ENCODE measurements around the gene FAM200C.

The FAM200C gene

GRCh38 chr5:160367261-160367660, 32.6 kb downstream of the FAM200C start:
- no peak for DNase-seq (ENCODE audit: low spot score)

DNA sequence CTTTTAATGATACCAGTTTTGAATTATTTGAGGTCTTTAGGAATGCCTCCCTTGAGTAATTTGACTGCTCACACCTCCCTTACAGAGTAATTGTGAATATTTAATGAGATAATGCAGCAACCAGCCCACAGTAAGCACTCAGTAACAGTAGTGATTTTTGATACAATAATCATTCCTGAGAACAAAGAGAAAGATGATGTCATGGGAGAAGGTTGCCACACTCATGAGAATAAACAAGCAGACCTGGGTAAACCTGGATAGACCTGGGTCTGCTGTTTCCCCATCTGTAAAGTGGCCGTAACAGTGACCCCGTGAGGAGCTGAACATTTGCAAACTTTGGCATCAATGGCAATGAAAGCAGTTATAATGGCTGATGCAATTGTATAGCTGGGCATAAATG, 33.6 kb downstream of the FAM200C start:
- no peak for DNase-seq (ENCODE audit: low spot score)

DNA sequence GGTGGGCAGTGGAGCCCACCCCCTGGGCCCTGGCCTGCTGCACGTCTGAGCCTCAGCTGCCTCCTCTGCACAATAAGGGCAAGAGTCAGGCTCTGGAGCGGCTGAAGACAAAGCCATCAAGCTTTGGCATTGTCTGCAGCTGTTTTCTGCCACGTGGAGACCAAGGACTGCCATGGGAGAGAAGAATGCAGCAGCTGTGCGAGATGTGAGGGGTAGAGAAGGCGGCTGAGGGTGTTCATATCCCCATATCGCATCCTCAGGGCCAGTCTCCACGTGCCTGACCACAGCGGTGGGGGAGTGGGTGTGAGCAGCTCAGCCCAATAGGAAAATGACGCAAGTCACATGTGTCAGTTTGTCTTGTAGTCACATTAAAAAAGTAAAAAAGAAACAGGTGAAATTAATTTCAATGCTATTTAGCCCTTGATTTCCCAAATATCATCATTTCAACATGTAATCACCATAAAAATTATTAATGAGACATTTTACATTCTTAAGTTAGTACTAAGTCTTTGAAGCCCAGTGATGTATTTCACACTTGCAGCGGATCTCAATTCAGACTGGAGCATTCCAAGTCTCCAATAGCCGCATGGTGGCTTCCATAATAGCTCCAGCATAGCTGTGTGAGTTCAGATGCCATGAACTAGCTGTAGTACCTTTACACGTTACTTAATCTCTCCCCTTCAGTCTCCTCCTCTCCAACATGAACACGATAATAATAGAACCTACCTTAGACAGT, 36.0 kb downstream of the FAM200C start:
- DNase-seq (ENCODE audit: low spot score): no peak

- DNase-seq (ENCODE audit: low spot score): no peak
Observed at GRCh38 chr5:160363211-160363610, 36.6 kb downstream of the FAM200C start.

- DNase-seq (ENCODE audit: low spot score): no peak
Observed at GRCh38 chr5:160361624-160362228, 38.1 kb downstream of the FAM200C start.

DNA sequence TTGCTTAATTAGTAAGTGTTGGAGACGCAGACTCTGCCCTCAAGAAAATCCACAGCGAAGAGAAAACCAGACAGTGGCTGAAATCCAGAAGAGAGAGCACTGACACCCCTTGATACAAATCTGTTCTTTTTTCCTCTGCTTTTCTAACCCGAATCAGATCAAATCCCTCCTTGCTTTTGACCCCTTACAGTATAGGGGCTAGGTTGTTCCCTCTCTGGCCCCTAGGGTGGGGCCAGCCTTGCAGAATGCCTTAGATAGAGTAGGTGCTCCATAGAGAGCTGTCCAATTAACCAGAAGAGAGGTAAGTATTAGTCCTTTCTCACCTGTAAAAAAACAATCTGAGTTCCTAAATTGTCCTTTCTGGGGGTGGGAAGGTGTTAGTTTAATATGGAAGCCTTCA, 39.5 kb downstream of the FAM200C start:
- no peak for DNase-seq (ENCODE audit: low spot score)

GRCh38 chr5:160359816-160360215, 40.0 kb downstream of the FAM200C start:
- no peak for DNase-seq (ENCODE audit: low spot score)

DNA sequence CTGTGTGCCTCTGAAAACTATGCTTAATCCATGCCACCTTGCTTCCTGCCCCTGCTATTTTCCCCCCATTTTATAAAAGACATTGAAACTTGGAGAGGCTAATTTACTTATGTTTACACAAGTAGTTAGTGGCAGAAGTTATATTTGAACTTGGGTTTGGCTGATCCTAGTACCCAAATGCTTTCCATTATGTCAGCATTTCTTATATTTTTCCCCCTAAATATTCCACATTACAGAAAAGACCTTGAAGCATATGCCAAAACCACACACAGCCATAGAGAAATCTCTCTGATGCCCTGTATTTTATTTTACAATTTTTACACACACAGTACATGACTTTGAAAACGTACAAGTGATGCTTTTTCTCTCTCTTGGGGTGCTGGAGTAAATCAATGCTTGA, 40.6 kb downstream of the FAM200C start:
- no peak for DNase-seq (ENCODE audit: low spot score)

- DNase-seq (ENCODE audit: low spot score): no peak
Observed at GRCh38 chr5:160357861-160358411, 41.9 kb downstream of the FAM200C start.

GRCh38 chr5:160357394-160357793, 42.5 kb downstream of the FAM200C start:
- no peak for DNase-seq (ENCODE audit: low spot score)

DNA sequence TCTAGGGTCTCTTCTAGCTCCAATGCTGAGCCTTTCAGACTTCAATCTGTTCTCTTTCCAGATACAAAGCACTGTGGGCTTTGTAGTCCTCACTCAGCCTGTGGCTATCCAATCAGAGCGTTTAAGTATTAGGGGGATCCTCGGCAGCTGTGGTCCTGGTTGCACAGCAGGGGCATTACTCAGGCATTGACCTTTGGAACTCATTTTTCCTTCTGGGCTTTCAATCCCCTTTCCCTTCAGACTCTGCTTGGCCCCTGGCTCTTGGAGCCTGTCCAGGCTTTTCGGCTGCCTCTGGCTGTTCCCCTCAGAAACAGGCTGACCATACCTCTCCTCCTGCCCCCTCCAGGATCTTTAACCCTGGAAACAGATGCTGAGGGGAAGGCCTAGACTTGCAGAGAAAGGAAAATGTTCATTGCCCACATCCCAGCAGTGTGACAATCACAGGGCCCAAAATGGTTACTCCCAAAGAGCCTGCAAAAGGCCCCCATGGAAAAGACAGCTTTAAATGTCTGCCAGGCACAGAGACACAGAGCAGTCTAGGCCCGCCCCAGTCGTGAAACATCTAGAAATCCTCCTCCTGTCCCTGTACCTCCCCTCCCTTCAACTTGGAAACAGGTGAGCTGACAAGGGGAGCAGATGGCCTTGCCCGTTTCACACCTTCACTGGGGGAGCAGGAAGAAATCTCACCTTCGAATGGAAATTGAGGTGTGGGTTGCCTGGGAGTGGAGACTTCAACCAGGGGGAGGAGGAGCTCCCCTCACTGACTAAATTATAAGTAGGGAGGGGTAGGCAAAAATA, 43.1 kb downstream of the FAM200C start:
- no peak for DNase-seq (ENCODE audit: low spot score)

DNA sequence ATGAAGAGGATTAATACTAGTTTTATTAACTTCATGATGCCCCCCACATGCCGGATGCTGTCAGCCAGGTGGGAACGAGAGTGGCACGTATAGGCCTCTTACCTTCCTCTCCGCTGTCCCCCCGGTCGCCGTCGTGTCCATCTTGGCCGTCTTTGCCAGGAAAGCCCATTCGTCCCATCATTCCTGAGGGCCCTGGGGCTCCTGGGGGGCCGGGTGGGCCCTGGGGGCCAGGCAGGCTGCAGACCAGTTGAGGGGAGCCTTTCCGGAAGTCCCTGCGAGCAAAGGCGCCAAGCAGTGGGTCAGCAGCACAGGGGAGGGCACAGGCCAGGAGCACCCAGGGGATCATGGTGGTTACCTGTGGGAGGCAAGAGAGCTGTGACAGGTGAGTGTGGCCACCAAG, 45.2 kb downstream of the FAM200C start:
- DNase-seq (ENCODE audit: low spot score): no peak

DNA sequence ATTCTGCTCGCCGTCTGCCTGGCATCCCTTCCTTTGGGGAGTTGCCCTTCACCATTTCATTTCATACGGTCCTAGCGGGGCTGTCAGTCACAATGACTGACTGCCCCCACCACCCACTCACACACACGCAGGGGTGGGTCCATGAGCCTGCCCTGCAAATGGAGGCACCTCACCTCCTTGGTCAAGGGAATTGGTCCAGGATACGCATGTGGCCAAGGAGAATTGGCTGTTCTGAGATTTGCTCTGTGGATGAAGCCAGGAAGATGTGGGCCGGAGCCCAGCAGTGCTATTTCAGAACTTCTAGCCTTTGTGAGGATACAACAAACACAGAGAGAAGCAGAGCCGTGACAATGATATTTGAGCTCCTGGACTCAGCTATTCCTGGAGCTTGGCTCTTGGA, 46.5 kb downstream of the FAM200C start:
- no peak for DNase-seq (ENCODE audit: low spot score)

DNA sequence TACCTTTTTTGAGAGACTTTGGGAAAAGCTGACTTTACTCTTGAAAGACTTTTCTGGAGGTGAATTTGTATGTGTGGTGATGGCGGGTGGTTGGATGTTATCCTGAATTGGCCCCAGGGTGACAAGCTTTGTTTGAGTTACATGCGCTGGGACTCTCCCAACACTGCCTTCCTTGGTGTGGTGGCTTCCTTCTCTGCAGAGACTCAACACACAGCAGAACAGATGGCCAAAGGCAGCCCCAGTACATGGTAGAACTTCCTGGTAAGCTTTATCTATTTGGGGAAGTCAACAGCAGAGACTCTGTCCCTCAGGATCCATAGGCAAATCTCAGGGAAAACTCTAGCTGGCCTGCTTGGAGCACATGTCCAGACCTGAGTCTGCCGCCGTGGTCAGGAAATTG, 47.5 kb downstream of the FAM200C start:
- no peak for DNase-seq (ENCODE audit: low spot score)

- DNase-seq (ENCODE audit: low spot score): no peak
Observed at GRCh38 chr5:160349935-160350303, 49.9 kb downstream of the FAM200C start.

DNA sequence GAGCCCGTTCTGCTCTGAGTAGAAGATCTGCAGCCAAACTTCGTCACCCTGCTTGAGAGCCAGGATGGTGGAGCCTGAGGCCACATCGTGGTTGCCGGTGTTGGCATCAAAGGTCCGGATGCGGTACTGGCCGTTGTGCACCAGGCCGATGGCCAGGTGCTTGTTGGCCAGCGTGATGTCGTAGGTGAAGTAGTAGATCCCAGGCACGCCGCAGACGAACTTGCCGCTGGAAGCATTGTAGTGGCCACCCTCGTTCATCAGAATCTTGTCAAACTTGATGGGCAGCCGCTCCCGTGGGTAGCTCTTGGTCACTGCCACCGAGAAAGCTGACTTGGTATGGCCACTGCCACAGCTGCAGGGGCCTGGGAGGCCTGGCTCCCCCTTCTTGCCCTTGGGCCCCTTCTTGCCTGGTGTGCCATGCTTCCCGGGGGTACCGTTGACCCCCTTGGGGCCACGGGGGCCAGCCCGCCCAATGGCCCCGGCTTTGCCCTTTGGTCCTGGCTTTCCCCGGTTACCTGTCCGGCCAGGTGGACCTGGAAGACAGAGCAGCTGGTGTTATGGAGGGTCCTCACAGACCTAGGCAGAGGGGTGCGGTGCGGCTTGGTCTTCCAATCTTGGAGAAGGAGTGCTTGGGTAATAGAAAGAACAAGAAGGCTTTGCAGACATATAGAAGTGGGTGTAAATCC, 50.5 kb downstream of the FAM200C start:
- no peak for DNase-seq (ENCODE audit: low spot score)

DNA sequence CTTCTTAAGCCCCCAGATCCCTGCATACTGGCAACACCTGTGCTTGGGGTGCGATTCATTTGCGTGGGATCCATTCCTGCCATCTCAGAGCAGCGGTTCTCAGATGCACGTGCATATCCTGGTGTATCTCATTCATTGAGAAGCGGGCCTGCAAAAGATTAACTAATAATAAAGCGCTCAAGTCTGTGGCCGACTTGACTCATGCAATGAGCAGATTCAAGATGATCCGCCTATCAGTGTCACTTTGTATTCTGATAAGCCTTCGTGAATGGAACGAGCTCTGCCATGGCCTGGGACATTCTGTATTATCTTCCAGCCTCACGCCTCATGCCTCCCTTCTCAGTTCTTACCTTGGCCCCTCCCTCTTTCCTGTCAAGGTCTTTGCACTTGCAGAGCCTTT, 51.8 kb downstream of the FAM200C start:
- no peak for DNase-seq (ENCODE audit: low spot score)

DNA sequence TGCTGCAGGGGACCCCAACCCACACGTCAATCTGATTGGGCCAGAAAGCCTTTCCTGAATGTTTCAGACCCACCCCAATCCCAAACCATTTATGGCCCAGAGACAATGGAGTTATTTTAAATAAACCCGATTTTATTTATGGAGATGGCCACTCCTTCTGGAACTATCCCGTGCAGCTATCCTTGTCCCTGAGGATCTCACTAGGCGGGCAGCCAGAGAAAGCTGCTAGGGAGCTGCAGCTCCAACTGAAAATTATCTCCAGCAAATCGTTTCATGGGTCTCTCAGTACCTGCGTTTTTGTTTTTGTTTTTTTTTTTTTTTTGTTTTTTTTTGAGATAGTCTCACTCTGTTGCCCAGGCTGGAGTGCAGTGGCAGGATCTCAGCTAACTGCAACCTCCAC, 52.4 kb downstream of the FAM200C start:
- DNase-seq (ENCODE audit: low spot score): no peak

All from CD4-positive, alpha-beta T cell treated with Interleukin-2 at 100 ng/mL for 4 hours (primary cell).